ENCODE data around the gene FBXL3.

FBXL3 gene

GRCh38 chr13:76982061-76982460, 44.9 kb downstream of the FBXL3 start:
- DNase-seq = peak; percentile 28 to 50 (median 47)

DNA sequence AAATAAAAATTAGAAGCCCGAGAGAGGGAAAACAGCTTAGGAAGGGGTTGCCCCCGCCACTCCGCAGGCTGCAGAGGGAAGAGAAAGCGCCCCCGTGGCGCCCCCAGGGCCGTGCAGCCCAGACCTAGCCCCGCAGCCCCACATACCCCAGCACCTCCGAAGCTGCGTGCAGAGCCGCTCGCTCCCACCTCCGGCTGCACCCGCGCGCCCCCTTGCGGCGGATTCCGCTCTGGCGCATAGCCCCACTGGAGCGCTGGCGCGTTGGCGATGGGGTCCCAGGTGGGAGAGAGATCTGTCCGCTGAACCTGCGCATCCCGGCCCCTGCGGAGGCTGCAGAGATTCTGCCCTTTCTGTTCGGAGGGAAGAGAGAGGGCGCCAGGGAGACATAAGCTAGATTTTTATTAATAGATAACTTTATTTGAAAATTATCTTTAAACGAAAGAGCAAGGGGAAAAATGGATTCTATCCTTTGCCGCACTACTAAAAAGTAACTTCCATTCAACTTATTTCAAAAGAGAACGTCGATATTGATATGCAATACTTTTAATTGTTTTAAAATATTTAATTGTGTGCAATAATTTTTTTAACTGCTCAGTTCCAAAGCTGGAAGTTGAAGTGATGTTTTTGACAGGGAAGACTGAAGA, 46.8 kb downstream of the FBXL3 start:
- DNase-seq = peak; percentile 79 to 92 (median 83)

DNA sequence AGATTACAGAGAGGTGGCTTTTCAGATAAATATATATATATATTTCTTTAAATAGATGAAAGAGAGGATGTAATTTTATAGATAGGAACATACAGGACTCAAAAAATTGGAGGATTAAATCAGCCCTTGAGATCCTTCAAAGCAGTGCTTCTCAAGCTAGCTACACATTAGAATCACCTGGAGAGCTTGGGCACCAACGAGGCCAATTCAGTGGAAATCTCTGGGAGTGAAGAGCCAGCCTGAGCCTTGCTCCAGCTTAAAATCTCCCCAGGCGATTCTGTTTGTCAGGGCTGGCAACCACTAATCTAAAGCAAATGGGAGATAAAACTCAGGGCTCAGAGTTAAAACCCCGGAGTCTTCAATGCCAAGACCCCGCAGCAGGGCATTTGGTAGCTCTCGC, 50.0 kb downstream of the FBXL3 start:
- no peak for DNase-seq

DNA sequence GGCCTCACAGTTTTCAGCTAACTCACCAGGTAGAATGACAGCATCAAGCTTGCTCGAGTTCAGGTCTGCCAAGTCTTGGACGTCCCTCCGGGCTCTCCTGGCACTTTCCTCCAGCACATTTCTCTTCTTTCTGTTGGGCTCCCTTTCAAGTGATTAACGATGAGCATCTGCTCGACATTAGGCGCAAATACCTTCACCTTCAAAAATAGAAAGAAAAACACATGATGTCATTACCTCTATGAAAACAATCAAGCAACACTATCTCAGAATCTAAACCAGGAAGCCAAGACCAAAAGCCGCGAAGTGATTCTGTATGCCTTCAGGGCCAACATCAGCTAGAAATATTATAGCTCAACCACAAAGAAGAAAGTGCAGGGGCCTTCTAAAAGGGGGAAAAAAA, 50.5 kb downstream of the FBXL3 start:
- DNase-seq = no peak

DNA sequence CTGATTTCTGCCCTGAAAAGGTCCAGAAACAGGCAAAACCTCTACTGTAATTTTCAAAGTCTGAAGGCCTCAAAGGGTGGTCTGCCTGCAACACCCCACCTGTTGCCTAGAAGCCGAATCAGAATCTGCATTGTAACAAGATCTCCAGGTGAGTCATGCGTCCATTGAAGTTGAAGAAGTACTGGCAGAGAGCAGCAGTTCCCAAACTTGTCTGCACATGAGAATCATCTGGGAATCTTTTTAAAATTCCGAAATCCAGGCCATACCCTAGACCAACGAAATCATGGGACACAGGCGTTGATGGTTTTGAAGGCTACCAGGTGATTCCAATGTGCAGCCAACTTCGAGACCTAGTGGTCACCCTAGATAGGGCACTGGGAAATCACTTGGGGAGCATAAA, 51.1 kb downstream of the FBXL3 start:
- DNase-seq = no peak

DNA sequence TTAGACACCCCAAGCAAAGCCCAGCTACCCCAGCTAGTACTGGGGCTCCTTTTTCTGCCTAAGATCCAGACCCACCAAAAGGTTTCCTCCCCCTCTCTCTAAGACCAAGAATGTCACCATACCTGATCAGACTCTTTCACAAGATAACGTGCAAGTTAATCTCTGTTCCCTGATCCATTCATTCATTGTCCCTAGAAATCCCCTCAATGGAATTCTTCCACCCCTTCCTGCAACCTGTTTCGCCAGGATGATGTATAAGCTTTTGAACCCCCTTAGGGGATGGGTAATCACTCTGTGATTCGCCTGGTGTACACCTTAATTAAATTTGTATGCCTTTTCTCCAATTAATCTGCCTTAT, 52.4 kb downstream of the FBXL3 start:
- no peak for DNase-seq

DNA sequence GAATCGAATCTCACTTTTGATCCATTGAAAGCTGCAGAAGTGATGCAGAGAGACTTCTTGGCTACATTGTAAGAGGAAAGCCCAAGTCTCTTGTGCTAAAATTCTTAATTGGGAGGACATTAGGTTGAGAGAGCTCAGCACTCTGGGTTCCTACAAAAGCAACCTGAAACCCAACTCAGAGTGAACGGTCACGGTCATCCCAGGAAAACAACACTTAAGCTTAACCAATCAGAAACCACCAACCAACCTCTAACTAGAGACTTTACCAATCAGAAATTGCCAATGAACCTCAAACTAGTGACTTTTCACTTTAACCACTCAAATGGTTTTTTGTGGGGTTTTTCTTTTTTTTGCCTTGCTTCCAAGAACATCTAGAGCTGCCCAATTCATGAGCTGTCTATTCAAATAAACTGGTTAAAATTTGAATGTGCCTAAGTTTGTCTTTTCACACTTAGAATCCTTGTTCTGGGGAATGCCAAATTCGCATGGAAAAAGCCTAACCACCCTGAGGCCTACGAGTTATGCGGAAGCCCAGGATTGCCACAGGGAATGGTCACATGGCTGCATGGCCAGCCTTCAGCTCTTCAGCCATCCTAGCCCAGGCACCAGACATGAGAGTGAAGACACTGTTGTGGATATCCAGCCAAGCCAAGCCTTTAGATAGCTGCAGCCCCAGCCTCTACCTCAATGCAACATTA, 52.9 kb downstream of the FBXL3 start:
- no peak for DNase-seq

DNA sequence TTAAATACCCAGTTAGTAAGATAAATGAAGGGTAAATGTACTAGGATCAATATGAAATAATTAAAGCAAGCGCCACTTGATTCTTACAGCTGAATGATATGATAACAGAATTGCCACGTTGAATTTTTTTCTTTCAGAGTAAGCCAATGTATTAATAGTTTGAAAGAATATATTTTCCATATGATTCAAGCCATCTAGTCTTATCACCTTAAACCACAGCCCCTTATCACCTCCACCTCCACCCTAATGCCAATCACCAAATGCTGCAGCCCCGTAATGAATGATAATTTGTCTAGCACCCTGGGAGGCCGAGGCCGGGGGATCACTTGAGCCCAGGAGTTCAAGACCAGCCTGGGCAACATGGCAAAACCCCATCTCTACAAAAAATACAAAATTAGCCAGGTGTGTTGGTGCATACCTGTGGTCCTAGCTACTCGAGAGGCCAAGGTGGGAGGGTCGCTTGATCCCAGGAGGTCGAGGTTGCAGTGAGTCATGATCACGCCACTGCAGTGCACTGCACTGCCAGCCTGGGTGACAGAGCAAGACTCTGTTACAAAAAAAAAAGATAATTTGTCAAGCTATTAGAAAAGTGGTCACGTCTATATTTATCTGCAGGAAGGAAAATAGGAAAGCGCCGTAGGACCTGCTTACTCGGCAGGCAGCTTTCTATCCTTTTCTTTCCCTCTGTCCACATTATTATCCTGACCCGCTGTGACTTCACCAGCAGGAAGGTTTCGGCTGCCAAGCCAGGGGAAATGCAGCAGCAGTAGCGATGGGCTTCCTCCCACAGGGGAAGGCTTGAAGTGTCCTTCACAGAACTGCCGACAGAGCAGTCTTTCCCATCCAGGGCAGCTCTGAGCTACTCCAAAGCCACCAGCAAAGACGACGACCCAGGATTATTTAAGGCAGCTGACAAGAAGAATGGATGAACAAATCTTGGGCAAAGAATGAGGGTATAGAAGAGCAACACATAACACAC, 54.8 kb downstream of the FBXL3 start:
- peak; percentile 37 to 56 (median 43) for DNase-seq

- DNase-seq = no peak
Measured at GRCh38 chr13:76971215-76971614, 55.7 kb downstream of the FBXL3 start.

GRCh38 chr13:76969488-76970365, 57.2 kb downstream of the FBXL3 start:
- DNase-seq = no peak

DNA sequence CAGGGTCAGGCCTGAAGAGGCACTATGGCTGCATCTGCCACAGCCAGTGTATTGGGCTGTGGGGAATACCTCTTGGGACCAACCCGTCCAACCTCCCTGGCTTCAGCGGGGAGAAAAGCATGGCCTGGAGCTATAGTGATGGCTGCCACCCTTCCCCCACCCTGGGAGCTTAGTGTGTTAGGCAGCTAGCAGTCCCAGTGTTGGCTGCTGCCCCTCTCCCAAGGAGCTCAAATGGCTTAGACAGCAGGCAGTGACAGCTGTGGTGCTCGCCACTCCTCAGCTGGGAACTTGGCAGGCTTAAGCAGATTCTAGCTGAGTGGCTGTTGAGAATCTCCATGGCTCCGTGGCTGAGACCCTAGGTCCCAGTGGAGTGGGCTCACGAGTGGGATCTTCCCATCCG, 58.9 kb downstream of the FBXL3 start:
- no peak for DNase-seq

- DNase-seq = no peak
Measured at GRCh38 chr13:76967031-76967430, 59.9 kb downstream of the FBXL3 start.

DNA sequence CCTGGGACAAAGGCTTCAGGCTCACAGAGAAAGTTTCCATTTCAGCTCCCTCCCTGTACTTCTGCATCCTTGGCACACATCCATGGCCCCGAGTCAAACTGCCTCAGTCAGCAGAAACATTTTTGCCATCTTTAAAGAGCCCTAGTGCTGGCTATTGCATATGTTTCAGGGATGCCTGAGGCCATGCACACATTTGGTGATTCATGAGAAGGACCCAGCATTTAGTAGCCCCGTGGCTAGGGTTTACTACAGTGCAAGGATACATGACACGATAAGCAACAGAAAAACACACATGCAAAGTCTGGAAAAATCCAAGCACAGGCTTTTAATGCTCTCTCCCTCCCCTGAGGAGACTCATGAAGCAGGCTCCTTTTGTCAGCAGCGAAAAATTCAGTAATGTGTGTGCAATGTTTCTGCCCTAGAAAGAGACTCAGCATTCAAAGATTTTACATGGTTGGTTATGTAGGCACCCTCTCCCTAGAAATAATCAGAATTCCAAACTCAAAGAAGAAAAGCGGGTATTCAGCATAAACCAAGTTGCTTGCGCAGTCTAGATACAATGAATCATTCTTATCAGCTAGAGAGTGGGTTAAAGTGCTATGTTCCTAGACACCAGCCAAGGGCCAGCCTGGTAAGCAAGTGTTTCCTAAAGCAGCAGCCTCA, 61.1 kb downstream of the FBXL3 start:
- DNase-seq = peak in 1 of 3 donors; percentile 27

DNA sequence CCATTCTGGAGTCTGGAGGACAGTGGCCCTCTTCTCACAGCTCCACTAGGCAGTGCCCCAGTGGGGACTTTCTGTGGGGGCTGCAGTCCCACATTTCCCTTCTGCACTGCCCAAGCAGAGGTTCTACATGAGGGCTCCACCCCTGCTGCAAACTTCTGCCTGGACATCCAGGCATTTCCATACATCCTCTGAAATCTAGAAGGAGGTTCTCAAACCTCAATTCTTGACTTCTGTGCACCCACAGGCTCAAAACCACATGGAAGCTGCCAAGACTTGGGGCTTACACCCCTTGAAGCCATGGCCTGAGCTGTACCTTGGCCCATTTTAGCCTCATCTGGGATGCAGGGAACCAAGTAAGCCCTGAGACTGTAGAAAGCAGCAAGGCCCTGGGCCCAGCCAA, 67.2 kb downstream of the FBXL3 start:
- DNase-seq = peak in 1 of 3 donors; percentile 51

- DNase-seq = peak; percentile 52 to 78 (median 77)
Measured at GRCh38 chr13:76958841-76959432, 68.0 kb downstream of the FBXL3 start.

DNA sequence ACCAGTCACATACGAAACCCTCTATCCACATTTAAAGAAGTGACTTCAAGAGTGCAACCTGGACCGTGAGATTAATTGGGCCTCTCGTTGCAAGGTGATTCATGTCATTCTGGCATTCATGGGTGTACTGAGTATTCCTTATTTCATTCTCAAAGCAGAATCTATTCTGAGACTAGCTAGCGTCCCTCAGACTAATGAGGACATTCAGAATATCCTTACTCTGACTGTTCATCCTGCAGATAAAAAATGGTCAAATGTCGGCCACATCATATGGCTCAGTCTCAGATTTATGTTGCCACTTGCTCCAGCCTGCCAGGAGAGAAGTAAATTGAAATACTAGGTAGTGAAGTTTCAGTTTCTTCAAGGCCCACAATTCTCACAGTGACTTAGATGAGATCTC, 71.3 kb downstream of the FBXL3 start:
- peak in 1 of 3 donors; percentile 56 for DNase-seq
